Astrocyte of the cerebellum (primary cell): ENCODE results near the gene RABEP2.
"Not testable (repeated sequence)": the region's sequence is repeated elsewhere in the genome, so short reads cannot be mapped to it uniquely, and the experiment has no call there.

Experiments used
- DNase-seq: peaks from one replicate; pipeline ENCODE4 v3.0.0-alpha.2; 2011; ENCODE audit warnings: low read depth
- H3K4me3 ChIP-seq: 2 replicates; pipeline ENCODE4 v1.5.1; 2011; ENCODE audit warnings: mild to moderate bottlenecking, low read depth, low read length, moderate library complexity
- in situ Hi-C: cut with HindIII; loops from 2 replicates; pipeline ENCODE4 v1.10.0; 2017; ENCODE audit warnings: low sequenced_read_pairs
- TF ChIP-seq, protein P1 (sequence below): IDR thresholded peaks from 2 replicates; pipeline ENCODE4 v1.5.1; 2012; ENCODE audit warnings: low read length, low read depth, moderate library complexity, mild to moderate bottlenecking; ENCODE audit errors: missing control alignments

Gene RABEP2

DNA sequence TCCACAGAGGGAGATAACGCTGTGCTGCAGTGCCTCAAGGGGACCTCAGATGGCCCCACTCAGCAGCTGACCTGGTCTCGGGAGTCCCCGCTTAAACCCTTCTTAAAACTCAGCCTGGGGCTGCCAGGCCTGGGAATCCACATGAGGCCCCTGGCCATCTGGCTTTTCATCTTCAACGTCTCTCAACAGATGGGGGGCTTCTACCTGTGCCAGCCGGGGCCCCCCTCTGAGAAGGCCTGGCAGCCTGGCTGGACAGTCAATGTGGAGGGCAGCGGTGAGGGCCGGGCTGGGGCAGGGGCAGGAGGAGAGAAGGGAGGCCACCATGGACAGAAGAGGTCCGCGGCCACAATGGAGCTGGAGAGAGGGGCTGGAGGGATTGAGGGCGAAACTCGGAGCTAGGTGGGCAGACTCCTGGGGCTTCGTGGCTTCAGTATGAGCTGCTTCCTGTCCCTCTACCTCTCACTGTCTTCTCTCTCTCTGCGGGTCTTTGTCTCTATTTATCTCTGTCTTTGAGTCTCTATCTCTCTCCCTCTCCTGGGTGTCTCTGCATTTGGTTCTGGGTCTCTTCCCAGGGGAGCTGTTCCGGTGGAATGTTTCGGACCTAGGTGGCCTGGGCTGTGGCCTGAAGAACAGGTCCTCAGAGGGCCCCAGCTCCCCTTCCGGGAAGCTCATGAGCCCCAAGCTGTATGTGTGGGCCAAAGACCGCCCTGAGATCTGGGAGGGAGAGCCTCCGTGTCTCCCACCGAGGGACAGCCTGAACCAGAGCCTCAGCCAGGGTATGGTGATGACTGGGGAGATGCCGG lies 7.5 kb upstream of the RABEP2 start:
- DNase-seq: no peak
- in situ Hi-C loops: no loop called here
- TF ChIP-seq, protein P1, sequence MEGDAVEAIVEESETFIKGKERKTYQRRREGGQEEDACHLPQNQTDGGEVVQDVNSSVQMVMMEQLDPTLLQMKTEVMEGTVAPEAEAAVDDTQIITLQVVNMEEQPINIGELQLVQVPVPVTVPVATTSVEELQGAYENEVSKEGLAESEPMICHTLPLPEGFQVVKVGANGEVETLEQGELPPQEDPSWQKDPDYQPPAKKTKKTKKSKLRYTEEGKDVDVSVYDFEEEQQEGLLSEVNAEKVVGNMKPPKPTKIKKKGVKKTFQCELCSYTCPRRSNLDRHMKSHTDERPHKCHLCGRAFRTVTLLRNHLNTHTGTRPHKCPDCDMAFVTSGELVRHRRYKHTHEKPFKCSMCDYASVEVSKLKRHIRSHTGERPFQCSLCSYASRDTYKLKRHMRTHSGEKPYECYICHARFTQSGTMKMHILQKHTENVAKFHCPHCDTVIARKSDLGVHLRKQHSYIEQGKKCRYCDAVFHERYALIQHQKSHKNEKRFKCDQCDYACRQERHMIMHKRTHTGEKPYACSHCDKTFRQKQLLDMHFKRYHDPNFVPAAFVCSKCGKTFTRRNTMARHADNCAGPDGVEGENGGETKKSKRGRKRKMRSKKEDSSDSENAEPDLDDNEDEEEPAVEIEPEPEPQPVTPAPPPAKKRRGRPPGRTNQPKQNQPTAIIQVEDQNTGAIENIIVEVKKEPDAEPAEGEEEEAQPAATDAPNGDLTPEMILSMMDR: no peak
- H3K4me3 ChIP-seq: no peak overlapping the region

DNA sequence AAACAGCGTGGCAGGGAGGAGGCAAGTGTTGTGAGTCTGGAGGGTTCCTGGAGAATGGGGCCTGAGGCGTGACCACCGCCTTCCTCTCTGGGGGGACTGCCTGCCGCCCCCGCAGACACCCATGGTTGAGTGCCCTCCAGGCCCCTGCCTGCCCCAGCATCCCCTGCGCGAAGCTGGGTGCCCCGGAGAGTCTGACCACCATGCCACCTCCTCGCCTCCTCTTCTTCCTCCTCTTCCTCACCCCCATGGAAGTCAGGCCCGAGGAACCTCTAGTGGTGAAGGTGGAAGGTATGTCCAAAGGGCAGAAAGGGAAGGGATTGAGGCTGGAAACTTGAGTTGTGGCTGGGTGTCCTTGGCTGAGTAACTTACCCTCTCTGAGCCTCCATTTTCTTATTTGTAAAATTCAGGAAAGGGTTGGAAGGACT lies 6.8 kb upstream of the RABEP2 start, which contains the start of gene CD19:
TSS of gene CD19 (plus strand) at position 171 of the 425 bp plus-strand sequence. CDS start at position 201, 30 bp downstream.
- TF ChIP-seq, protein P1: no peak
- in situ Hi-C loops: no loop called here
- no peak for DNase-seq
- H3K4me3 ChIP-seq: no peak within 1 kb of the TSS

DNA sequence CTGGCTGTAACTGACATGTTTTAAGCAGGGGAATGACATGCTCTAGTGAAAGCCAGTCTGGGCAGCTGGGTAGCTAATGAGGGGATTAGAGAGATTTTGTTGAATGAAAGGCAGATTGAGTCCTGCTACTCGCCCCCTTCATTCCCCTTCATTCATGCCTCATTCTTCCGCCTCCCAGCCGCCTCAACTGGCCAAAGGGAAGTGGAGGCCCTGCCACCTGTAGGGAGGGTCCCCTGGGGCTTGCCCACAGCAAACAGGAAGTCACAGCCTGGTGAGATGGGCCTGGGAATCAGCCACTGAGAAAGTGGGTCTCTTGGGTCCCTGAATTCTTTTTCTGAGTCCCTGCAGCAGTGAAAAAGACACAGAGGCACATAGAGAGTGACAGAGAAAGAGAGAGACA lies 5.6 kb upstream of the RABEP2 start:
- in situ Hi-C loops: no loop called here
- TF ChIP-seq, protein P1: no peak
- no peak overlapping the region for H3K4me3 ChIP-seq
- DNase-seq: no peak

DNA sequence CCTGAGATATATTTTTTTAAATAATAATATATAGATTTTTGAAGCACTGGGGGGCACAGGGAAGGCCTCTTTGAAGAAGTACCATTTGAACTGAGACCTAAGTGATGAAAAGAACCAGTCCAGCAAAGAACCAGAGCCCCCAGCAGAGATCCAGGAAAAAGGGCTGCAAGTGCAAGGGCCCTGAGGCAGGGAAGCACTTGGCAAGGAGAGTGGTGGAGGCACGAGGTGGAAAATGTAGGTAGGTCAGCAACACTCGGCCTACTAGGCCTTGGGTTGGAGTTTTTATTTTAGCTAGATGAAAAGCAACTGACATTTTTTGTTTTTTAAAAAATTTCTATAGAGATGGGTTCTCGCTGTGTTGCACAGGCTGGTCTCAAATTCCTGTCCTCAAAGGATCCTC lies 5.2 kb upstream of the RABEP2 start:
- DNase-seq: no peak
- no peak overlapping the region for H3K4me3 ChIP-seq
- in situ Hi-C loops: no loop called here
- TF ChIP-seq, protein P1: no peak

DNA sequence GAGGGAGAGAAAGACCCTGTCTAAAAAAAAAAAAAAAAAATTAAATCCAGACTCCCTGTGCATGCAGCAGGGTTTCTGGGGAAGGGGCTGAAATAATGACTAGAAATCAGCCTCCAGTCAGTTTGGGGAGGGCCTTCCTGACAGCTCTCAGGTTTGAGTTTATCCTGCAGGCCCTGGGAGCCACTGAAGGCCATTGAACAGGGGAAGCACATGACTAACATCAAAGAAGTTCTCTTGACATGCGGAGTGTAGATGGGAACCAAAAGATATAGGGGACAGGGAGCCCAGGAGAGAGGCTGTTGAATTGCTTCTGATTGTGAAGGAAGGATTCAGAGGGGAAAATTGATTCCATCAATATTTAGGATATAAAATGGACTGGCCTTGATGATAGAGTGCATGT lies 2.8 kb upstream of the RABEP2 start:
- no peak overlapping the region for H3K4me3 ChIP-seq
- TF ChIP-seq, protein P1: no peak
- no peak for DNase-seq
- in situ Hi-C loops: no loop called here

DNA sequence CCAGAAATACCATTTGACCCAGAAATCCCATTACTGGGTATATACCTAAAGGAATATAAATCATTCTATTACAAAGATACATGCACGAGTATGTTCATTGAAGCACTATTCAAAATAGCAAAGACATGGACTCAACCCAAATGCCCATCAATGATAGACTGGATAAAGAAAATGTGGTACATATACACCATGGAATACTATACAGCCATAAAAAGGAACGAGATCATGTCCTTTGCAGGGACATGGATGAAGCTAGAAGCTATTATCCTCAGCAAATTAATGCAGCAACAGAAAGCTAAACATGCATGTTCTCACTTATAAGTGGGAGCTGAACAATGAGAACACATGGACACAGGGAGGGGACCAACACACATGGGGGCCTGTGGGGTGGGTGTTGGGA lies 1.2 kb upstream of the RABEP2 start:
- DNase-seq, in situ Hi-C loops, H3K4me3 ChIP-seq: not testable (repeated sequence)
